GM23338 (cell line): ENCODE measurements around the gene SIDT1. TPM values are rescaled to one million over a fixed set of nuclear protein-coding genes. Genes with fewer than 3 reads are reported as not detected.

Source experiments
- ATAC-seq: fragments of 200-7000 bp; cut with Tn5 transposase; 3 replicates; pipeline ENCODE4 v1.9.1; 2020
- DNase-seq: peaks from one replicate; pipeline ENCODE4 v3.0.0-alpha.2; 2015; ENCODE audit warnings: low spot score
- H2AFZ ChIP-seq: fragments of 200-600 bp; sonication (generic); 2 replicates; pipeline ENCODE4 v1.8.0; 2016; ENCODE audit warnings: antibody characterized with exemption, mild to moderate bottlenecking, moderate library complexity
- H3F3A ChIP-seq: fragments of 200-600 bp; sonication (generic); replicated peaks from 2 replicates; pipeline ENCODE4 v1.8.0; 2017; ENCODE audit warnings: antibody characterized with exemption, mixed run types, low read depth
- H3K27ac ChIP-seq: fragments of 200-600 bp; sonication (generic); 2 replicates; pipeline ENCODE4 v1.6.1; 2016; ENCODE audit warnings: low read depth
- H3K27me3 ChIP-seq: fragments of 200-600 bp; sonication (generic); 2 replicates; pipeline ENCODE4 v1.8.0; 2016; ENCODE audit warnings: mild to moderate bottlenecking, mixed run types, moderate library complexity; ENCODE audit not compliant: insufficient read depth
- H3K36me3 ChIP-seq: fragments of 200-600 bp; sonication (generic); 2 replicates; pipeline ENCODE4 v1.8.0; 2016; ENCODE audit warnings: mild to moderate bottlenecking; ENCODE audit not compliant: insufficient read depth
- H3K4me1 ChIP-seq: fragments of 200-600 bp; sonication (generic); 2 replicates; pipeline ENCODE4 v1.8.0; 2016; ENCODE audit warnings: mild to moderate bottlenecking, moderate library complexity; ENCODE audit not compliant: insufficient read depth
- H3K4me2 ChIP-seq: fragments of 200-600 bp; sonication (generic); 2 replicates; pipeline ENCODE4 v1.7.1; 2017; ENCODE audit warnings: mixed run types
- H3K4me3 ChIP-seq: fragments of 200-600 bp; sonication (generic); 2 replicates; pipeline ENCODE4 v1.6.1; 2016; ENCODE audit warnings: mixed run types
- H3K79me2 ChIP-seq: fragments of 200-600 bp; sonication (generic); replicated peaks from 2 replicates; pipeline ENCODE4 v1.8.0; 2017; ENCODE audit warnings: mild to moderate bottlenecking; ENCODE audit not compliant: insufficient read depth
- H3K9me2 ChIP-seq: fragments of 200-600 bp; sonication (generic); 2 replicates; pipeline ENCODE4 v1.8.0; 2017; ENCODE audit not compliant: insufficient read depth
- H4K20me1 ChIP-seq: fragments of 200-600 bp; sonication (generic); replicated peaks from 2 replicates; pipeline ENCODE4 v1.8.0; 2017; ENCODE audit warnings: mild to moderate bottlenecking; ENCODE audit not compliant: insufficient read depth
- H3K27ac Mint-ChIP-seq: 2 replicates; pipeline ENCODE4 v1.8.0; 2020; ENCODE audit warnings: inconsistent platforms, mild to moderate bottlenecking, moderate library complexity, mixed read lengths
- H3K27me3 Mint-ChIP-seq: 3 replicates; pipeline ENCODE4 v1.8.0; 2022; ENCODE audit warnings: low read depth, mild to moderate bottlenecking, moderate library complexity, mixed read lengths, inconsistent platforms; ENCODE audit not compliant: insufficient read depth, poor library complexity
- H3K36me3 Mint-ChIP-seq: 3 replicates; pipeline ENCODE4 v1.8.0; 2021; ENCODE audit warnings: low read depth, mild to moderate bottlenecking, inconsistent platforms, moderate library complexity, mixed read lengths
- H3K4me1 Mint-ChIP-seq: 3 replicates; pipeline ENCODE4 v1.8.0; 2020; ENCODE audit warnings: mild to moderate bottlenecking, inconsistent platforms, mixed read lengths
- H3K4me3 Mint-ChIP-seq: 3 replicates; pipeline ENCODE4 v1.8.0; 2021; ENCODE audit warnings: moderate library complexity, mild to moderate bottlenecking, inconsistent platforms, mixed read lengths
- H3K9me3 Mint-ChIP-seq: 3 replicates; pipeline ENCODE4 v1.8.0; 2020; ENCODE audit warnings: moderate library complexity, mild to moderate bottlenecking, inconsistent platforms, mixed read lengths
- CTCF ChIP-seq, 2 experiments: fragments of 200-600 bp in 1 of 2; sonication (generic) in 1 of 2; conservative IDR thresholded peaks; 2 replicates each; pipeline versions ENCODE4 v1.5.1 to v1.6.1; 2016 to 2017; ENCODE audit warnings: antibody characterized with exemption in 2 of 2, low read depth in 2 of 2, mild to moderate bottlenecking in 2 of 2, moderate library complexity in 1 of 2
- ETS1 ChIP-seq: IDR thresholded peaks from 2 replicates; pipeline ENCODE4 v1.6.1; 2016; ENCODE audit warnings: antibody characterized with exemption
- EZH2 ChIP-seq: fragments of 200-600 bp; sonication (generic); IDR thresholded peaks from one replicate; pipeline ENCODE4 v1.8.0; 2017; ENCODE audit warnings: antibody characterized with exemption, mild to moderate bottlenecking, low read depth; ENCODE audit not compliant: unreplicated experiment
- EZH2phosphoT487 ChIP-seq: fragments of 200-600 bp; sonication (generic); IDR thresholded peaks from one replicate; pipeline ENCODE4 v1.8.1; 2018; ENCODE audit warnings: antibody characterized with exemption; ENCODE audit not compliant: unreplicated experiment
- NANOG ChIP-seq: IDR thresholded peaks from 2 replicates; pipeline ENCODE4 v1.6.1; 2016; ENCODE audit warnings: antibody characterized with exemption, borderline replicate concordance
- REST ChIP-seq: IDR thresholded peaks from one replicate; pipeline ENCODE4 v1.6.1; 2018; ENCODE audit warnings: antibody characterized with exemption; ENCODE audit not compliant: unreplicated experiment
- ZNF331 ChIP-seq: fragments of 250-450 bp; sonication (Bioruptor Pico); IDR thresholded peaks from 2 replicates; pipeline ENCODE4 v1.5.0; 2020; ENCODE audit warnings: low read depth, mild to moderate bottlenecking, moderate library complexity
- ZNF462 ChIP-seq: fragments of 250-450 bp; sonication (Bioruptor Pico); IDR thresholded peaks from 2 replicates; pipeline ENCODE4 v1.5.0; 2020; ENCODE audit warnings: mild to moderate bottlenecking, moderate library complexity
- polyA plus RNA-seq: library from polyadenylated mRNA; unstranded; fragments of >200 nt; fragmentation: Nextera tagmentation; extraction: Ambion mirVana; gene quantifications from 2 replicates; pipeline ENCODE4 v1.2.1, GENCODE V29; 2016
- total RNA-seq: library from RNA; depleted of rRNA; stranded (reverse); fragments of >200 nt; shearing (Covaris generic); gene quantifications from 2 replicates; pipeline ENCODE4 v1.2.3, GENCODE V29; 2014

Gene SIDT1
- total and polyA plus RNA-seq, 2 experiments from 2014 or later: 0.10 TPM; not detected in 1

- Histone ChIP-seq H3K4me1 (no peaks in the 10 kb centered on the region), H3F3A (no peaks in the 10 kb centered on the region), H3K9me2 (no peaks in the 10 kb centered on the region), H3K27me3 (no peaks in the 10 kb centered on the region), H3K79me2 (no peaks in the 10 kb centered on the region), H3K4me2 (no peak overlapping the region), H3K36me3 (no peaks in the 10 kb centered on the region), H4K20me1 (no peaks in the 10 kb centered on the region), H2AFZ (no peak overlapping the region), H3K4me3 (no peak overlapping the region), H3K27ac (no peak overlapping the region)
- Mint-ChIP-seq H3K36me3 (no peaks in the 10 kb centered on the region), H3K27me3 (peaks cover 2% of the 10 kb centered on the region), H3K9me3 (no peaks in the 10 kb centered on the region), H3K4me1 (no peaks in the 10 kb centered on the region), H3K27ac (no peak overlapping the region), H3K4me3 (no peak overlapping the region)
- ATAC-seq (no peak), DNase-seq (peak; percentile 19)
- TF ChIP-seq ZNF331 (CRISPR knock-in tag) (no peak), ZNF462 (CRISPR knock-in tag) (no peak)
Measured at GRCh38 chr3:113560831-113561623, 28.7 kb downstream of the SIDT1 start.

- H3K27me3 ChIP-seq: no peaks in the 10 kb centered on the region
- H3F3A ChIP-seq: no peaks in the 10 kb centered on the region
- no peak overlapping the region for H3K27ac ChIP-seq
- Mint-ChIP-seq H3K36me3 (no peaks in the 10 kb centered on the region), H3K4me1 (no peaks in the 10 kb centered on the region), H3K4me3 (no peak overlapping the region), H3K9me3 (no peaks in the 10 kb centered on the region), H3K27ac (no peak overlapping the region), H3K27me3 (no peaks in the 10 kb centered on the region)
- H3K4me3 ChIP-seq: no peak overlapping the region
- H3K4me2 ChIP-seq: no peak overlapping the region
- no peaks in the 10 kb centered on the region for H3K79me2 ChIP-seq
- no peaks in the 10 kb centered on the region for H3K36me3 ChIP-seq
- no peak overlapping the region for H2AFZ ChIP-seq
- ATAC-seq (no peak), DNase-seq (no peak)
- no peaks in the 10 kb centered on the region for H4K20me1 ChIP-seq
- H3K9me2 ChIP-seq: no peaks in the 10 kb centered on the region
- no peaks in the 10 kb centered on the region for H3K4me1 ChIP-seq
- TF ChIP-seq EZH2 (no peak), ETS1 (no peak), REST (no peak), NANOG (no peak), CTCF (conservative IDR thresholded peaks at IDR 0.05; ENCODE audit: low read depth in 2 of 2) (no peak), EZH2phosphoT487 (no peak)
Measured at GRCh38 chr3:113565555-113565954, 33.2 kb downstream of the SIDT1 start.
